Breast epithelium (tissue), 4 donors: ENCODE results near the gene EPB41L2. TPM values are rescaled to one million over a fixed set of nuclear protein-coding genes. Genes with fewer than 3 reads are reported as not detected.

Source experiments
- DNase-seq, 2 donors: peaks; one replicate each; pipeline ENCODE4 v3.0.0-alpha.2; 2019; ENCODE audit warnings: low spot score in 2 of 2
- H3K27ac ChIP-seq, 2 donors: fragments of 200-600 bp; sonication (generic) in 1 of 2; one replicate each; pipeline ENCODE4 v1.5.1; 2016 to 2019; ENCODE audit warnings: mild to moderate bottlenecking in 1 of 2
- H3K27me3 ChIP-seq, 2 donors: fragments of 200-600 bp; sonication (generic) in 1 of 2; one replicate each; pipeline versions ENCODE4 v1.5.1 to v1.6.0; 2017 to 2019; ENCODE audit warnings: control low read depth in 1 of 2, mild to moderate bottlenecking in 1 of 2
- H3K36me3 ChIP-seq: fragments of 200-600 bp; one replicate; pipeline ENCODE4 v1.5.1; 2019
- H3K4me1 ChIP-seq, 2 donors: fragments of 200-600 bp; sonication (generic); one replicate each; pipeline ENCODE4 v1.5.1; 2016 to 2019; ENCODE audit warnings: control low read depth in 1 of 2
- H3K4me3 ChIP-seq, 3 donors: fragments of 200-600 bp; sonication (generic); 1 replicate in 2 of 3; 2 replicates in 1 of 3; pipeline ENCODE4 v1.5.1; 2016 to 2019; ENCODE audit warnings: mild to moderate bottlenecking in 3 of 3, moderate library complexity in 2 of 3
- H3K9me3 ChIP-seq, 2 donors: fragments of 200-600 bp; sonication (generic) in 1 of 2; one replicate each; pipeline ENCODE4 v1.5.1; 2016 to 2019; ENCODE audit warnings: control low read depth in 1 of 2
- CTCF ChIP-seq, 3 donors: fragments of 450-650 bp; IDR thresholded peaks; one replicate each; pipeline ENCODE4 v1.5.1; 2016 to 2017; ENCODE audit warnings: antibody characterized with exemption in 3 of 3, mild to moderate bottlenecking in 3 of 3, moderate library complexity in 3 of 3
- POLR2A ChIP-seq: fragments of 450-650 bp; IDR thresholded peaks from one replicate; pipeline ENCODE4 v1.6.1; 2016; ENCODE audit warnings: antibody characterized with exemption, mild to moderate bottlenecking, moderate library complexity
- POLR2AphosphoS5 ChIP-seq, 3 donors: sonication (generic); formaldehyde crosslinking; IDR thresholded peaks; one replicate each; pipeline ENCODE4 v1.6.1; 2017; ENCODE audit warnings: antibody characterized with exemption in 3 of 3
- intact Hi-C: fragments of 100-400 bp; cut with DNase I; formaldehyde crosslinking; loops from one replicate; pipeline ENCODE4 v1.15.1; 2023; ENCODE audit warnings: low total_unique reads
- total RNA-seq, 3 donors: library from RNA; depleted of rRNA; stranded (reverse); fragments of >200 nt; gene quantifications; one replicate each; pipeline ENCODE4 v1.1.0, GENCODE V29; 2016

The EPB41L2 gene
- total RNA-seq, 3 donors from 2014 or later: 72.7 to 110 (median 101) TPM

DNA sequence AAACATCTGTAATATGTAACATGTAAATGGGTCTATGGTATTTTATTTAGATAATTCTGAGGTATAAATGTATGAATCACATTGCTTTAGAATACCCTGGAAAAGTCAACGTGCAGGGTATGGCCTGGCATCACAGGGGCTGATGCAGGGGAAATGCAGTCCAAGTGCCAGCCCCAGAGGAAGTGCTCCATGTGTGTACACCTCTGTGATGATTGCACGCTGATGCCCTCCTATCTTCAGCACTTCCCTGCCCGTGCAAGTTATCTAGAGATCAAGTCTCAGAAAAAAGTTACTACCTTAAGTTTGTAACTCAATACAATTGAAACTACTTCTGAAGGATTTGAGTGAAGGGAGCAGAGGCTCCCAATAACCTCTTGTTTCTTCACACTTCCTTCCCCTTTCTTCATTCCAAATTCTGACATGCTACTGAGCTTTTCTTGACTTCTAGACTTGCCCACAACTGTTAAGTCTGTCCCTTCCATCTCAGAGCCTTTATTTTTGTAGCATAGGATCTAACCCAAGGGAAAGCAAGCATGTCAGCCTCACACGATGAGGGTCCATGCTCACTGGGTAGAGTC lies 233.6 kb downstream of the EPB41L2 start:
- intact Hi-C loops: loop anchor here (10.0 kb wide), 1 partner anchor 1565 kb away; no protein-coding TSS in a partner anchor
- H3K36me3 ChIP-seq: no peaks in the 10 kb centered on the region
- no peaks in the 10 kb centered on the region for H3K4me1 ChIP-seq
- no peak for DNase-seq
- no peaks in the 10 kb centered on the region for H3K27me3 ChIP-seq
- no peak overlapping the region for H3K27ac ChIP-seq
- TF ChIP-seq POLR2A: no peak
- TF ChIP-seq CTCF (IDR thresholded peaks at IDR 0.05): no peak
- TF ChIP-seq POLR2AphosphoS5 (IDR thresholded peaks at IDR 0.05): no peak
- no peak overlapping the region for H3K4me3 ChIP-seq
- H3K9me3 ChIP-seq: no peaks in the 10 kb centered on the region

- intact Hi-C loops: loop anchor here (10.0 kb wide), 1 partner anchor 1567 kb away; no protein-coding TSS in a partner anchor
These were observed 235.5 kb downstream of the EPB41L2 start, which contains the start of gene SMLR1 for GRCh38 chr6:130827247-130828149. TSS of gene SMLR1 (plus strand) at chr6:130827406. CDS start at chr6:130827414, 8 bp downstream.

GRCh38 chr6:130826442-130827246 lies 236.4 kb downstream of the EPB41L2 start:
- Histone ChIP-seq H3K9me3 (no peaks in the 10 kb centered on the region), H3K4me1 (no peaks in the 10 kb centered on the region), H3K4me3 (no peak overlapping the region), H3K36me3 (no peaks in the 10 kb centered on the region), H3K27me3 (no peaks in the 10 kb centered on the region), H3K27ac (no peak overlapping the region)
- DNase-seq: no peak
- intact Hi-C loops: loop anchor here (10.0 kb wide), 1 partner anchor 1568 kb away; no protein-coding TSS in a partner anchor
- TF ChIP-seq CTCF (IDR thresholded peaks at IDR 0.05) (no peak), POLR2AphosphoS5 (IDR thresholded peaks at IDR 0.05) (no peak), POLR2A (no peak)

More at GRCh38 chr6:130827247-130828149, 235.5 kb downstream of the EPB41L2 start, which contains the start of gene SMLR1:
- Histone ChIP-seq H3K36me3 (no peaks in the 10 kb centered on the region), H3K4me1 (no peaks in the 10 kb centered on the region), H3K9me3 (no peaks in the 10 kb centered on the region), H3K27ac (no peak within 1 kb of the TSS), H3K4me3 (no peak within 1 kb of the TSS), H3K27me3 (no peaks in the 10 kb centered on the region)
- DNase-seq: no peak
- TF ChIP-seq POLR2A: no peak
- TF ChIP-seq POLR2AphosphoS5 (IDR thresholded peaks at IDR 0.05): no peak
- TF ChIP-seq CTCF (IDR thresholded peaks at IDR 0.05): no peak

DNA sequence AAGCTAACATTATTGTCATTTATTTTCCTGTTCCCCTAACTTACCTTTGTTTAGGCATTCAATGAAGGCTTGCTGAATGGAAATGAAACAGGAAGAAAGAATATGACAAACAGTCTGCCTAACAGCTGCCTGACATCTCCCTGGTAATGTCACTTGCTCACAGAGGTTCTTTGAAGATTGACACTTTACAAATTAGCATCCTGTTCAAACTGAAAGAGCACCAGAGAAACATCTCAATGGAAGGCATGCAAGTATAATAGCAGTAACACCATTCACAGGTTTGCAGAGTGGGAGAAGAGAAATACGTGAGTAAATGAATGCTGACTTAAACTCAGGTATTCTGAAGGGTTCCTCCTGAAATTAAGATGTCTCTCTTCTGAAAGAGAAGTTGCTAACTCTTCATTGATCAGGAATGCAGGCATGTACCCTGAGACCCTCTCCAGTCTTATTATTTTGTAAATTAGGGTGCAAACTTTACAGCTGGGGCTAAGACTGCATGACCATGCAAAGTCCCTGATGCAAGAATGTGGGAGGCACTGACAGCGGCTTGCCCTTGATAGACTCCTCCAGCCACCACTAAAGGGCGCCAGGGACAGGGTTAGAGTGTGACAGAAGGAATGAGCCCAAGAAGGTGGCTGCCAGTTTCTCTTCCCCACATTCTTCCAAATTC lies 237.1 kb downstream of the EPB41L2 start:
- Histone ChIP-seq H3K27ac (no peak overlapping the region), H3K9me3 (no peaks in the 10 kb centered on the region)
- no peak for TF ChIP-seq POLR2A
- no peak for TF ChIP-seq POLR2AphosphoS5 (IDR thresholded peaks at IDR 0.05)
- no peak for TF ChIP-seq CTCF (IDR thresholded peaks at IDR 0.05)

More for the DNA sequence above, 237.1 kb downstream of the EPB41L2 start:
- no peak for DNase-seq
- intact Hi-C loops: loop anchor here (10.0 kb wide), 1 partner anchor 1569 kb away; no protein-coding TSS in a partner anchor
- no peaks in the 10 kb centered on the region for H3K4me1 ChIP-seq
- H3K27me3 ChIP-seq: no peaks in the 10 kb centered on the region
- H3K4me3 ChIP-seq: no peak overlapping the region
- H3K36me3 ChIP-seq: no peaks in the 10 kb centered on the region
